Activated CD8-positive, alpha-beta T cell treated with anti-CD3 and anti-CD28 coated beads, Interleukin-2, amount 10 ng/mL, durations not matched to agents 7 days and 5 days (primary cell): ENCODE results near the gene FOCAD. TPM values are rescaled to one million over a fixed set of nuclear protein-coding genes. Genes with fewer than 3 reads are reported as not detected.

Source experiments
- ATAC-seq: fragments of 150-1000 bp; cut with Tn5 transposase; one replicate; pipeline ENCODE4 v1.10.0; 2021; ENCODE audit warnings: moderate library complexity
- CTCF ChIA-PET: fragments of 350-600 bp; sonication (Branson Sonifier 250); formaldehyde crosslinking; loops from one replicate; lab custom pipeline; 2021; ENCODE audit warnings: antibody characterized with exemption; lab: Charles Lee
- POLR2A ChIA-PET: fragments of 350-600 bp; sonication (Branson Sonifier 250); formaldehyde crosslinking; loops from one replicate; lab custom pipeline; 2021; ENCODE audit warnings: antibody characterized with exemption; lab: Charles Lee
- DNase-seq: peaks from one replicate; pipeline ENCODE4 v3.0.0-alpha.2; 2020
- H3K27ac Mint-ChIP-seq: one replicate; pipeline ENCODE4 v1.8.0; 2021; ENCODE audit warnings: mild to moderate bottlenecking, mixed read lengths
- H3K27me3 Mint-ChIP-seq: one replicate; pipeline ENCODE4 v1.8.0; 2021; ENCODE audit warnings: low read depth, mixed read lengths
- H3K36me3 Mint-ChIP-seq: one replicate; pipeline ENCODE4 v1.8.0; 2021; ENCODE audit warnings: low read depth, mixed read lengths
- H3K4me1 Mint-ChIP-seq: one replicate; pipeline ENCODE4 v1.8.0; 2021; ENCODE audit warnings: low read depth, mixed read lengths
- H3K4me3 Mint-ChIP-seq: one replicate; pipeline ENCODE4 v1.8.0; 2021; ENCODE audit warnings: mild to moderate bottlenecking, mixed read lengths
- H3K9me3 Mint-ChIP-seq: one replicate; pipeline ENCODE4 v1.8.0; 2022; ENCODE audit warnings: mixed read lengths; ENCODE audit not compliant: insufficient read depth
- microRNA-seq: library from miRNA; unstranded; fragments of <30 nt; microRNA quantifications from one replicate; pipeline ENCODE4 v1.2.0, GENCODE V29; 2022
- total RNA-seq, 2 experiments: library from RNA; stranded (reverse); gene quantifications; one replicate each; pipeline ENCODE4 v1.2.3, GENCODE V29; 2021

FOCAD gene
- total RNA-seq, 2 experiments from 2014 or later, result 31.5 to 32.8 TPM

GRCh38 chr9:21031091-21031807 lies 347.2 kb downstream of the FOCAD start, which contains the start of gene HACD4:
Gene HACD4 (minus strand): TSS chr9:21031640. CDS start chr9:21031590, 50 bp downstream.
- Mint-ChIP-seq H3K27me3 (no peaks in the 10 kb centered on the region), H3K9me3 (no peaks in the 10 kb centered on the region), H3K4me3 (peak within 1 kb of the TSS; percentile 70), H3K27ac (peak within 1 kb of the TSS; percentile 82), H3K36me3 (peaks cover 29% of the 10 kb centered on the region), H3K4me1 (peaks cover 22% of the 10 kb centered on the region)
- DNase-seq (peak; percentile 80), ATAC-seq (peak; percentile 93)
- CTCF ChIA-PET, result interaction anchor here (1.0 to 2.2 kb wide), 10 partner anchors 9 to 407 kb away, joined by 3 to 10 read pairs (median 4); partner anchors contain the start of gene IFNB1
- POLR2A ChIA-PET, result interaction anchor here (0.6 to 2.1 kb wide), 12 partner anchors 8 to 409 kb away, joined by 3 to 9 read pairs (median 4); partner anchors contain the start of gene MLLT3

- POLR2A ChIA-PET, result interaction anchor here (1.1 to 2.1 kb wide), 6 partner anchors 8 to 65 kb away, joined by 3 to 9 read pairs (median 5); no protein-coding TSS in a partner anchor
- Mint-ChIP-seq H3K36me3 (peaks cover 25% of the 10 kb centered on the region), H3K9me3 (no peaks in the 10 kb centered on the region), H3K4me1 (peaks cover 21% of the 10 kb centered on the region), H3K4me3 (peak overlapping the region; percentile 70), H3K27me3 (no peaks in the 10 kb centered on the region), H3K27ac (peak overlapping the region; percentile 82)
- DNase-seq (no peak), ATAC-seq (no peak)
- CTCF ChIA-PET, result interaction anchor here (1.1 to 2.2 kb wide), 4 partner anchors 21 to 64 kb away, joined by 3 to 10 read pairs (median 4); partner anchors contain the start of gene IFNB1
These were observed 347.7 kb downstream of the FOCAD start for GRCh38 chr9:21031808-21032183.

DNA sequence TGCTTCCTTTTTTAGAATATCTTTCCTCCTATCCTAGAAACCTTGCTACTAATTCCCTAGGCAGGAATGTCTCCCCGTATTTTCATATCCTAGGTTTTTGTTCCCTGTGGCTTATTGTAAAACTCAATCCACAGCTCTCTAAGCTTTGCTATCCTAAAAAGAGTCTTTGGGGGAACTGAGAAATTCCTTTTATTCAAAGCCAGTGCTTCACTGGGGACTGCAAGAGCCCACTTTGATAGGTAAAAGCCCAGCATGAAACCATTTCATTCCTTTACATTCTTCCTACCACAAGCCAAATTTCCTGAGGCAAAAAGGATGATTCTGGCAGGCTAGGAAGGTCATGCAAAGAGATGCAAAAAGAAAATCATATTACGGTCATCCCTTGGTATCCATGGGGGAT lies 353.2 kb downstream of the FOCAD start:
- POLR2A ChIA-PET, result no interaction called here
- H3K27ac Mint-ChIP-seq, result no peak overlapping the region
- no peak overlapping the region for H3K4me3 Mint-ChIP-seq
- ATAC-seq (no peak), DNase-seq (no peak)
- CTCF ChIA-PET, result interaction anchor here (1.4 kb wide), 1 partner anchor 73 kb away, joined by 3 read pairs; no protein-coding TSS in a partner anchor
- H3K4me1 Mint-ChIP-seq, result peaks cover 20% of the 10 kb centered on the region
- no peaks in the 10 kb centered on the region for H3K27me3 Mint-ChIP-seq
- no peaks in the 10 kb centered on the region for H3K9me3 Mint-ChIP-seq
- H3K36me3 Mint-ChIP-seq, result peaks cover 15% of the 10 kb centered on the region

DNA sequence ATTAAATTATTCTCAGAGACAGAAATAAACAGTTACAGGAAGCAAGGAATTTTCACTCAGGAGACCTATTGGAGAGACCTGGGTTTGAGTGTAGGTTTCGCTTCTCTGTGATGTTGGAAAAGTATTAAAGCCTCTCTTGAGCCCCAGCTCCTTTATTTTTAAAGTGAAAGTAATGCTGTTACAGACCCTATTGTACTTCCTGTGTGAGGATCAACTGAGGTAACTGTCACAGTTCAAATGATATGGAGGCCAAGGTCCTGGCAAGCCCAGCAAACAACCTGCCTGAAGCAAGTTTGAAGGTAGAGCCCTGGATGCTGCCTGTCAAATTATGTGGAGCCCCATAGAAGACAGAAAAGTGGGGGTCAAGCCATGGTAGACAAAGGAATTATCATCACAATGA lies 355.2 kb downstream of the FOCAD start:
- H3K9me3 Mint-ChIP-seq, result no peaks in the 10 kb centered on the region
- ChIA-PET CTCF (interaction anchor here (0.8 to 1.0 kb wide), 2 partner anchors 9 to 39 kb away, joined by 4 to 7 read pairs; no protein-coding TSS in a partner anchor), POLR2A (interaction anchor here (1.5 kb wide), 1 partner anchor 8 kb away, joined by 8 read pairs; the partner anchor contains the start of gene HACD4)
- ATAC-seq, result no peak
- H3K27me3 Mint-ChIP-seq, result no peaks in the 10 kb centered on the region
- H3K4me1 Mint-ChIP-seq, result peaks cover 12% of the 10 kb centered on the region
- H3K4me3 Mint-ChIP-seq, result no peak overlapping the region
- peaks cover 3% of the 10 kb centered on the region for H3K36me3 Mint-ChIP-seq
- peak overlapping the region; percentile 71 for H3K27ac Mint-ChIP-seq
- no peak for DNase-seq

- no peak overlapping the region for H3K4me3 Mint-ChIP-seq
- ATAC-seq (no peak), DNase-seq (no peak)
- ChIA-PET CTCF (no interaction called here), POLR2A (no interaction called here)
- H3K36me3 Mint-ChIP-seq, result no peaks in the 10 kb centered on the region
- peaks cover 18% of the 10 kb centered on the region for H3K4me1 Mint-ChIP-seq
- no peaks in the 10 kb centered on the region for H3K27me3 Mint-ChIP-seq
- no peak overlapping the region for H3K27ac Mint-ChIP-seq
- no peaks in the 10 kb centered on the region for H3K9me3 Mint-ChIP-seq
These were observed 358.4 kb downstream of the FOCAD start for GRCh38 chr9:21042466-21042865.

- peaks cover 18% of the 10 kb centered on the region for H3K4me1 Mint-ChIP-seq
- POLR2A ChIA-PET, result no interaction called here
- no peak for ATAC-seq
- no peak overlapping the region for H3K27ac Mint-ChIP-seq
- no peak for DNase-seq
- H3K36me3 Mint-ChIP-seq, result no peaks in the 10 kb centered on the region
- H3K9me3 Mint-ChIP-seq, result no peaks in the 10 kb centered on the region
- H3K27me3 Mint-ChIP-seq, result no peaks in the 10 kb centered on the region
- H3K4me3 Mint-ChIP-seq, result no peak overlapping the region
- CTCF ChIA-PET, result no interaction called here
These were observed 359.8 kb downstream of the FOCAD start for GRCh38 chr9:21043841-21044240.

Small RNA genes lying within 50 kb of the gene (microRNA-seq; reads per million reads assigned to microRNA genes)
- gene MIR491, result 29.8 reads per million, percentile 42 among the genes with 10 or more reads in this experiment

Other genes starting within 250 kb of the FOCAD start
- gene MLLT3, start 61.8 kb upstream of the FOCAD start, total RNA-seq, result 100 to 1,000 TPM; 112 to 114 TPM